ENCODE results near the gene HNRNPA2B1.

DNA sequence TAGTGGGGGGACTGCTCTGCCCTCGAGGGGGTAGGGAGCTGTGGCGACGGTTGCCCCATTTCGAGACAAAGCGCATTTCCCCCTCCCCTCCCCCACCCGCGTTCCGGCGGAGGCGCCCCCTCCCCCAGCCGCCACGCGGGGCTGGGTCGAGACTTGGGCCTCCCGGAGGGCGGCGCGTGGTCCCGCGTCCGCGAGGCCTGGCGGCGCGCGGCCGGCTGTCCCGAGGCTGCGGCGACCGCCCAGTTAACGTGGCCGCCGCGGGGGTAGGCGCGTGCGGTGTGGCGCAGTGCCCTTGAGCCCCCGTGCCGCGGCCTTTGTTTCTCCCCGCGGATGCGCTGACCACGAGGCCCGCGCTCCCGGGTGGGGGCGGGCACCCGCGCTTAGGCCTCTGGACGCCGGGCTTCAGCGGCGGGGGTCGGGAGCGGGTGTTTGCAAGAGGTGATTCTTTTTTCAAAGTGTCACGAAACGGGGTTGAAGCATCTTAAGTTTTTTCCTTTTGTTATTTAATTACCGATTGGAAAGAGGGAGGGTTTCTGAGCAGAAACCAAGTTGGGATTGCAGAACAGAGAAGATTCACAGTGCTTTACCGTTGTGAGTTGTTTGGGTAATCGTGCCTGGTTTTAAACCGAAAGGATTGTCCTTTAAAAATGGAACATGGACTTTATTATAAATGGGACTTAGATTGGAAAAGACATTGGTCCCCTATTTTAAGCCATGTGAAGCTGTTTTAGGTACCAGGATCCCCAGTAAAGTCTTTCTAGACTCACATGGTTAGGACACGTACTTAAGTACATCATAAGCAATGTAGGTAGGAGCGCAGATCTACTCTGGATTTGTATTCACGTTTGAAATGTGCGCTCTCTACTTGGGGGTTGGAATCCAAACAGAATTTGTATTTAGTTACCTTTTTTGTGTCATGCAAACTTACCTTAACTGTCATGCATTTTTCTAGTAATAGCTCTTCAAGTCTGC is 1.8 kb upstream of the HNRNPA2B1 start:
- TF ChIP-seq, protein P1, sequence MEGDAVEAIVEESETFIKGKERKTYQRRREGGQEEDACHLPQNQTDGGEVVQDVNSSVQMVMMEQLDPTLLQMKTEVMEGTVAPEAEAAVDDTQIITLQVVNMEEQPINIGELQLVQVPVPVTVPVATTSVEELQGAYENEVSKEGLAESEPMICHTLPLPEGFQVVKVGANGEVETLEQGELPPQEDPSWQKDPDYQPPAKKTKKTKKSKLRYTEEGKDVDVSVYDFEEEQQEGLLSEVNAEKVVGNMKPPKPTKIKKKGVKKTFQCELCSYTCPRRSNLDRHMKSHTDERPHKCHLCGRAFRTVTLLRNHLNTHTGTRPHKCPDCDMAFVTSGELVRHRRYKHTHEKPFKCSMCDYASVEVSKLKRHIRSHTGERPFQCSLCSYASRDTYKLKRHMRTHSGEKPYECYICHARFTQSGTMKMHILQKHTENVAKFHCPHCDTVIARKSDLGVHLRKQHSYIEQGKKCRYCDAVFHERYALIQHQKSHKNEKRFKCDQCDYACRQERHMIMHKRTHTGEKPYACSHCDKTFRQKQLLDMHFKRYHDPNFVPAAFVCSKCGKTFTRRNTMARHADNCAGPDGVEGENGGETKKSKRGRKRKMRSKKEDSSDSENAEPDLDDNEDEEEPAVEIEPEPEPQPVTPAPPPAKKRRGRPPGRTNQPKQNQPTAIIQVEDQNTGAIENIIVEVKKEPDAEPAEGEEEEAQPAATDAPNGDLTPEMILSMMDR (IDR thresholded peaks at IDR 0.05): no peak
- TF ChIP-seq POLR2A (IDR thresholded peaks at IDR 0.05) (no peak), EP300 (IDR thresholded peaks at IDR 0.05) (no peak)

Data from sigmoid colon (tissue), 4 donors.